NCI-H82 (cell line): ENCODE data around the gene C3orf52.

ENCODE experiments used
- DNase-seq: peaks from one replicate; lab custom pipeline; 2025; lab: John Stamatoyannopoulos, UW

The C3orf52 gene

DNA sequence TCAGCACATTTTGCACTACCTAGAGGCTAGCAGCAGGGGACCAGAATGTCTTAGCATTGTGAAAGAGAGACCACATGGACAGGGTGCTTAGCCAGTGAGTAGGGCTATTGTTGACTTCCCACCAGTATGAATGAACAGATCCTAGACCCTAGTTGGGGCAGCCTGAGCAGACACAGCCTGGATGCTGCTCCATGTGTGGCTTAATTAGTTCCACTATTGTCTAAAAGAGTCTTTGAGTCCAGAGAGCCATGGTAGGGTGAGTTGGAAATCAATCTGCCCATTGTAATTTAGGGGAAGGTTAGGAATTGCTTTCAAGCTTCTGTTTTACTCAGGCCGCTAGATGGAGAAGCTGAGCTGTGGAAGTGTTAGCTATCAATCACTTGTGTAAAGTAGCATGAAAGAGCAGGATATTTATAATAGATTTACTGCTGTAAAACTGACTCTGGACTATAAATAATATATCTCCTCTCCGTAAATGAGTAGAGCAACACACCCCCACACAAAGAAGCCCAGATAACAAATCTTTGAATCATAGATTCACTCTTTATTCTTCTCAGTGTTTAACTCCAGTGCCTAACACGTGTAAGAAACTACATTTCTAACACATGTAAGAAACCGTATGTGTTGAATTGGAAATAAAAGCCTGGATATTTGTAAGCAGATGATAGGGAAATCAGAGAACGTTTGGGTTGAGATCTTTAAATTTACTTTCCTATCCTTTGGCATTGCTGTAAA, 50.9 kb downstream of the C3orf52 start:
- peak; percentile 83 for DNase-seq

DNA sequence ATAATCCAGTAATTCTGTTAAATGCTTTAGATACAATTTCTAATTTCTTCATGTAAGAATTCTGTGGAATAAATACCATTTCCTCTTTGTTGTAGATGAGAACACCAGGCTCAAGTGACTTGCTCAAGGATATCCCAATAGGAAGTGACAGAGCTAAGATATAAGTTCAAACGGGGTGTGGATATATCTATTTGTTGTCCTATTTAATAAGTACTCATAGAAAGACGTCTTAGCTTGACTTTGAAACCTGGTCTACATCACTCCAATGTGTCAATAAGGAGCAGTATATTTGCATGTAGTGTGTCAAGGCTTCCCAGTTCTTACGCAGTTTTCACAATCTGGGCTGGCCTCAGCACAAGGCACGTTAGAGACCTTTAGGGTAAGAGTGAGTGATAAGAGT, 51.6 kb downstream of the C3orf52 start:
- no peak for DNase-seq

DNA sequence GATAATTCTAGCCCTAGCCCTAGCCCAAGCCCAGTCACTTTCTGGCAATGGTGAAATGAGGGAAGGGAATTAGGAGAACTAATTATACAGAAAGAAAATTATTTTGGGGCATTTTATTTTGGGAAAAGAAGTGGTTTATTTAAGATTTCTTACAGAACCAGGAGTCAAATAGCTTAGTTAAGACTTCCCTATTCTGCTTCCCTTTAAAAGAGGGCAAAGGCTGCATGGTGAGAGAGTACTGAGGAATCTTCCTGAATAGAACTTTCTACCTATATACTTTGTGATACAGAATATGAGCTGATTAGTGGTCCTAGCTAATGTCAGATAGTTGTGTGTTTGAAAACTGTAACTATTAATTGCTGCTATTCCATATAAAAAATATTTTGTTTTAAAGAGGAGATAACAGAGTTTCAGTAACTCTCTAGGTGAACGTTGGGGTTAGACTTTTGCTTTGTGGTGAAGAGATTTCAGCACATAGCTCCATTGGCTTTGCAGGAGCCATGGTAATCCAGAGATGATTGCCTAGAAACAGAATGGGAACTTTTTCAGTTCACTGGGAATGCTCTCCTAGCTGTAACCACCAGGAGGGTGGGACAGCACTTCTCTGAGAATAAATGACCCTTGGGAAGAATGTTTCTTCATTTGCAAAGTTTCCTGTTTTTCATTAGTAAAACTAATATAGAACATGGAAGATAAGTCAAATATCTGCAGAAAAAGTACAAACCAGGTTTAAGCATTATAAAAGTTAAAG, 52.2 kb downstream of the C3orf52 start:
- no peak for DNase-seq

DNA sequence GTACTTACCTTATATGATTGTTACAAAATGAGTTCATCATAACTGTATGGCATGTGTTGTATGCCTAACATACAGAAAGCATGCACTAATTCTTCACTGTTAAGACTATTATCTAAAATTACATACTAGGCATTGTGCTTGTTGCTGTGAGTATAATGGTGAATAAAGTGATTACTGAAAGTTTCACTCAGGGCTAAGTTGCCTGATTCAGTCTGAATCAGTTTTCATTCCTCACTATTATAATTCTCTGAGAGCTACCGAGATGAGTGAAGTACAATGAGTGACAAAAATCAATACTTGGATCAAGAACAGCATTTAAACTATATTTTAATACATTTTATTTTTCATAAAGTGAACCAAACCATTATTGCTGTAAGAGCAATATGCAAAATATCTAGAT, 54.4 kb downstream of the C3orf52 start:
- no peak for DNase-seq

DNA sequence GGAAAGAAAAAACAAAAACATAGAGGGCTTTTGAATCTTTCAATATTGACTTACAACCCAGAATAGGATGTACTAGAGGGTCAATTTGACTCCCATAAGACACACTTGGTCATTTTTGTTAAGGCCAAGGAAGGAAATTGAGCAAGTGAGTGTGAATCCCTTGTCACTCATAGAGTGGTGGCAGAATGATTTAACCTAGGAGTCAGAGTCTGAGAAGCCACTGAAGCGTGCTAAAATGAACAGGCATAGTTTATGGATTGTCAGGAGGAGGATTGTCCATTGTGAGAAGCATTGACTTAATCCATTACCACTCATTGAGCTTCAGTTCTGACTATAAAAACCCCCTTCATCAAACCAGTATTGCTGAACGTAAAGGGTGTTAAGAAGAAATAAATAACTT, 55.1 kb downstream of the C3orf52 start:
- no peak for DNase-seq

DNA sequence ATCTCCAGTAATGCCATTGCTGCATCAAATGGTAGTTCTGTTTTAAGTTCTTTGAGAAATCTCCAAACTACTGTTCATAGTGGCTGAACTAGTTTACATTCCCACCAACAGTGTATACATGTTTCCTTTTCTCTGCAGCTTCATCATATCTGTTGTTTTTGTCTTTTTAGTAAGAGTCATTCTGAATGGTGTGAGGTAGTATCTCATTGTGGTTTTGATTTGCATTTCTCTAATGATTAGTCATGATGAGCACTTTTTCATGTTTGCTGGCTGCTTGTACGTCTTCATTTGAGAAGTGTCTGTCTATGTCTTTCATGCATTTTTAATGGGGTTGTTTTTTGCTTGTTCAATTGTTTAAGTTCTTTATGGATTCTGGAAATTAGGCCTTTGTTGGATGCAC, 57.1 kb downstream of the C3orf52 start:
- DNase-seq = no peak

DNA sequence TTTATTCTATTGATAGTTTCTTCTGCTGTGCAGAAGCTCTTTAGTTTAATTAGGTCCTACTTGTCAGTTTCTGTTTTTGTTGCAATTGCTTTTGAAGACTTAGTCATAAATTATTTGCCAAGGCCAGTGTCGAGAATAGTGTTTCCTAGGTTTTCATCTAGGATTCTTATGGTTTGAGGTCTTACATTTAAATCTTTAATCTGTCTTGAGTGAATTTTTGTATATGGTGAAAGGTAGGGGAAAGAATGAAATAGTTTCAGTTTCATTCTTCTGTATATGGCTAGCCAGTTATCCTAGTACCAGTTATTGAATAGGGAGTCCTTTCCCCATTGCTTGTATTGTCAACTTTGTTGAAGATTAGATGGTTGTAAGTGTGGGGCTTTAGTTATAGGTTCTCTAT, 57.5 kb downstream of the C3orf52 start:
- no peak for DNase-seq

DNA sequence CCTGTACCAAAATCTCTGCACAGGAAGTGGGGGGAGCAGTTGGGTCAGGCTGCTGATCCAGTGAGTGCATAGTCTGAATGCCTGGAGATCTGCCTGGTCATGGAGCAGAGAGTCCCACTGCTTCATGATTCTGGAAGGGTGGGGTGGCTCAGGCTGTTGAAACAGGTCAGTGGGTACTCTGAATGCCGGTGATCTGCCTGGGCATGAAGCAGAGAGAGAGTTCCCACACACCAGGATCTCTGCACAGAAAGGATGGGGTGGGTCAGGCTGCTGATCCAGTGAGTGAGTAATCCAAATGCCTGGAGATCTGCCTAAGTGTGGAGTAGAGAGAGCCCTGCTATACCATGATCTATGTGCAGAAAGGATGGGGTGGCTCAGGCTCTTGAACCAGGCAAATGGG, 62.9 kb downstream of the C3orf52 start:
- no peak for DNase-seq

DNA sequence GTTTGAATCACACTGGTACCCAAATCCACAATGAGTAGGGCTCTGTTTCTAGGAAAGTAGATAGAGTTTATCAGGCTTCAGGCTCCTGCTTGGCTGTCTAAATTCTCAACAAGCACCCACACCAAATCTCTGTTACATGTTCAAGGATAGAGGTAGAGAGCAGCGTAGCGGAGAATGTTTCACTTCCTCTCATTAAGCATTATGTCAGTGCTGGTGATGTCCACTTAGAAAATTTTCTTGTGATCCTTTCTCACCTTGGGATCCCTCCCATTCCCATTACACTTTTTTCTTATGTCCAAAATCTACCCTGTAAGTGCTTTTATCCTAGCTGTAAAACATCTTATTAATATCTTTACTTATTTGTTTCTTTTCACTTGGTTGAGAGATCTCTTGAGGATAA, 81.6 kb downstream of the C3orf52 start:
- no peak for DNase-seq
